Subcutaneous abdominal adipose tissue (tissue), 5 donors: ENCODE measurements around the gene MMP2.

Experiments used
- H3K27ac ChIP-seq: one replicate; pipeline ENCODE4 v1.7.0; 2013; ENCODE audit warnings: low read depth, mild to moderate bottlenecking, inconsistent platforms, low read length, moderate library complexity
- H3K27me3 ChIP-seq, 5 donors: one replicate each; pipeline ENCODE4 v1.7.0; 2013; ENCODE audit warnings: low read length in 5 of 5, inconsistent platforms in 1 of 5; ENCODE audit not compliant: control insufficient read depth in 5 of 5, insufficient read depth in 4 of 5
- H3K36me3 ChIP-seq, 5 donors: one replicate each; pipeline ENCODE4 v1.7.0; 2013; ENCODE audit warnings: low read length in 5 of 5; ENCODE audit not compliant: control insufficient read depth in 5 of 5, insufficient read depth in 5 of 5
- H3K4me1 ChIP-seq, 5 donors: one replicate each; pipeline ENCODE4 v1.7.0; 2013; ENCODE audit warnings: low read length in 5 of 5, mild to moderate bottlenecking in 3 of 5, moderate library complexity in 1 of 5; ENCODE audit not compliant: control insufficient read depth in 5 of 5, insufficient read depth in 5 of 5
- H3K4me3 ChIP-seq, 5 donors: one replicate each; pipeline ENCODE4 v1.7.0; 2013; ENCODE audit warnings: low read length in 5 of 5, low read depth in 1 of 5
- H3K9ac ChIP-seq, 5 donors: one replicate each; pipeline ENCODE4 v1.7.0; 2013; ENCODE audit warnings: low read length in 5 of 5, mild to moderate bottlenecking in 4 of 5, moderate library complexity in 3 of 5
- H3K9me3 ChIP-seq, 5 donors: one replicate each; pipeline ENCODE4 v1.7.0; 2013; ENCODE audit warnings: low read length in 5 of 5; ENCODE audit not compliant: control insufficient read depth in 5 of 5
- donor health status: healthy.
- donor health status: healthy.
- donor health status: healthy.
- donor health status: healthy.
- donor health status: healthy.

MMP2 gene

GRCh38 chr16:55527885-55528284 is 48.9 kb downstream of the MMP2 start:
- peaks cover 0 to 4% (median 0%) of the 10 kb centered on the region in 5 donors for H3K36me3 ChIP-seq
- H3K9me3 ChIP-seq, result no peaks in the 10 kb centered on the region
- no peaks in the 10 kb centered on the region for H3K27me3 ChIP-seq
- H3K4me1 ChIP-seq, result peaks cover 0 to 7% (median 4%) of the 10 kb centered on the region in 5 donors
- no peak overlapping the region for H3K9ac ChIP-seq
- no peak overlapping the region for H3K4me3 ChIP-seq
- no peak overlapping the region for H3K27ac ChIP-seq

- Histone ChIP-seq H3K27ac (no peak overlapping the region), H3K27me3 (no peaks in the 10 kb centered on the region), H3K9ac (no peak overlapping the region), H3K9me3 (no peaks in the 10 kb centered on the region), H3K4me3 (no peak overlapping the region), H3K36me3 (peaks cover 0 to 4% (median 0%) of the 10 kb centered on the region in 5 donors), H3K4me1 (peaks cover 0 to 7% (median 4%) of the 10 kb centered on the region in 5 donors)
Measured at GRCh38 chr16:55529018-55529417, 50.0 kb downstream of the MMP2 start.

GRCh38 chr16:55530316-55530856 is 51.4 kb downstream of the MMP2 start:
- no peak overlapping the region for H3K27ac ChIP-seq
- H3K9me3 ChIP-seq, result no peaks in the 10 kb centered on the region
- peaks cover 0 to 4% (median 0%) of the 10 kb centered on the region in 5 donors for H3K36me3 ChIP-seq
- no peak overlapping the region for H3K4me3 ChIP-seq
- H3K4me1 ChIP-seq, result peaks cover 0 to 7% (median 4%) of the 10 kb centered on the region in 5 donors
- no peak overlapping the region for H3K9ac ChIP-seq
- H3K27me3 ChIP-seq, result no peaks in the 10 kb centered on the region

- H3K36me3 ChIP-seq, result peaks cover 0 to 4% (median 0%) of the 10 kb centered on the region in 5 donors
- H3K4me3 ChIP-seq, result no peak overlapping the region
- no peaks in the 10 kb centered on the region for H3K27me3 ChIP-seq
- H3K4me1 ChIP-seq, result peaks cover 0 to 7% (median 3%) of the 10 kb centered on the region in 5 donors
- H3K9me3 ChIP-seq, result no peaks in the 10 kb centered on the region
- no peak overlapping the region for H3K27ac ChIP-seq
- no peak overlapping the region for H3K9ac ChIP-seq
Measured at GRCh38 chr16:55532227-55532626, 53.2 kb downstream of the MMP2 start.

GRCh38 chr16:55534756-55535155 is 55.8 kb downstream of the MMP2 start:
- Histone ChIP-seq H3K36me3 (peaks cover 0 to 4% (median 0%) of the 10 kb centered on the region in 5 donors), H3K4me3 (no peak overlapping the region), H3K27ac (no peak overlapping the region)

GRCh38 chr16:55539049-55539448 is 60.1 kb downstream of the MMP2 start:
- Histone ChIP-seq H3K9me3 (no peaks in the 10 kb centered on the region), H3K36me3 (no peaks in the 10 kb centered on the region), H3K4me3 (no peak overlapping the region), H3K27me3 (no peaks in the 10 kb centered on the region), H3K9ac (no peak overlapping the region), H3K4me1 (peaks cover 0 to 2% (median 0%) of the 10 kb centered on the region in 5 donors), H3K27ac (no peak overlapping the region)

More at GRCh38 chr16:55534756-55535155, 55.8 kb downstream of the MMP2 start:
- Histone ChIP-seq H3K9me3 (no peaks in the 10 kb centered on the region), H3K9ac (no peak overlapping the region), H3K4me1 (no peaks in the 10 kb centered on the region), H3K27me3 (no peaks in the 10 kb centered on the region)

- Histone ChIP-seq H3K9me3 (no peaks in the 10 kb centered on the region), H3K4me1 (peaks cover 0 to 2% (median 0%) of the 10 kb centered on the region in 5 donors), H3K9ac (no peak overlapping the region), H3K27me3 (no peaks in the 10 kb centered on the region), H3K4me3 (no peak overlapping the region), H3K36me3 (no peaks in the 10 kb centered on the region), H3K27ac (no peak overlapping the region)
Measured at GRCh38 chr16:55539488-55539887, 60.5 kb downstream of the MMP2 start.

- Histone ChIP-seq H3K9me3 (no peaks in the 10 kb centered on the region), H3K27ac (no peak overlapping the region), H3K27me3 (no peaks in the 10 kb centered on the region), H3K4me3 (no peak overlapping the region), H3K9ac (no peak overlapping the region), H3K4me1 (peaks cover 0 to 2% (median 0%) of the 10 kb centered on the region in 5 donors), H3K36me3 (no peaks in the 10 kb centered on the region)
Measured at GRCh38 chr16:55540221-55540620, 61.2 kb downstream of the MMP2 start.

- no peak overlapping the region for H3K27ac ChIP-seq
- H3K9me3 ChIP-seq, result no peaks in the 10 kb centered on the region
- H3K4me3 ChIP-seq, result no peak overlapping the region
- no peak overlapping the region for H3K9ac ChIP-seq
- no peaks in the 10 kb centered on the region for H3K27me3 ChIP-seq
- H3K4me1 ChIP-seq, result peaks cover 0 to 2% (median 0%) of the 10 kb centered on the region in 5 donors
- no peaks in the 10 kb centered on the region for H3K36me3 ChIP-seq
Measured at GRCh38 chr16:55542459-55543082, 63.6 kb downstream of the MMP2 start.

- Histone ChIP-seq H3K27me3 (no peaks in the 10 kb centered on the region), H3K9me3 (no peaks in the 10 kb centered on the region), H3K4me1 (peaks cover 0 to 2% (median 0%) of the 10 kb centered on the region in 5 donors), H3K27ac (no peak overlapping the region), H3K36me3 (no peaks in the 10 kb centered on the region), H3K9ac (no peak overlapping the region), H3K4me3 (no peak overlapping the region)
Measured at GRCh38 chr16:55543472-55543871, 64.5 kb downstream of the MMP2 start.
